Measurements from ENCODE around the gene GJB5. TPM values are rescaled to one million over a fixed set of nuclear protein-coding genes. Genes with fewer than 3 reads are reported as not detected.

The GJB5 gene
- total RNA-seq, 4 donors from 2014 or later = not detected

GRCh38 chr1:34778381-34778780 is 23.5 kb downstream of the GJB5 start:
- intact Hi-C loops (cut with DNase I) = no loop called here

GRCh38 chr1:34779005-34779404 is 24.2 kb downstream of the GJB5 start:
- H3K27ac ChIP-seq (replicated peaks in 1 of 4) = no peak overlapping the region
- H3K9me3 ChIP-seq = no peaks in the 10 kb centered on the region
- no peak overlapping the region for H3K4me3 ChIP-seq
- no peak for DNase-seq (ENCODE audit: extremely low spot score)
- peaks cover 9 to 15% (median 14%) of the 10 kb centered on the region in 4 donors for H3K4me1 ChIP-seq
- intact Hi-C loops (cut with DNase I) = no loop called here
- 66% methylated on average over 5 of the region's 5 CpGs for WGBS
- H3K36me3 ChIP-seq = no peaks in the 10 kb centered on the region
- TF ChIP-seq CTCF (IDR thresholded peaks at IDR 0.05) (no peak), POLR2A (IDR thresholded peaks at IDR 0.05; ENCODE audit: low read depth) (no peak), EP300 (IDR thresholded peaks at IDR 0.05) (no peak), POLR2AphosphoS5 (IDR thresholded peaks at IDR 0.05) (no peak)
- H3K27me3 ChIP-seq = peaks cover 0 to 76% (median 28%) of the 10 kb centered on the region in 4 donors

More at GRCh38 chr1:34778381-34778780, 23.5 kb downstream of the GJB5 start:
- Histone ChIP-seq H3K4me3 (no peak overlapping the region), H3K4me1 (peaks cover 9 to 15% (median 14%) of the 10 kb centered on the region in 4 donors), H3K36me3 (no peaks in the 10 kb centered on the region), H3K27me3 (peaks cover 0 to 74% (median 28%) of the 10 kb centered on the region in 4 donors), H3K9me3 (no peaks in the 10 kb centered on the region), H3K27ac (replicated peaks in 1 of 4) (no peak overlapping the region)
- no peak for DNase-seq (ENCODE audit: extremely low spot score)
- 80% methylated on average over 6 of the region's 6 CpGs for WGBS
- no peak for TF ChIP-seq EP300 (IDR thresholded peaks at IDR 0.05)
- TF ChIP-seq POLR2AphosphoS5 (IDR thresholded peaks at IDR 0.05) = no peak
- no peak for TF ChIP-seq POLR2A (IDR thresholded peaks at IDR 0.05; ENCODE audit: low read depth)
- TF ChIP-seq CTCF (IDR thresholded peaks at IDR 0.05) = no peak

DNA sequence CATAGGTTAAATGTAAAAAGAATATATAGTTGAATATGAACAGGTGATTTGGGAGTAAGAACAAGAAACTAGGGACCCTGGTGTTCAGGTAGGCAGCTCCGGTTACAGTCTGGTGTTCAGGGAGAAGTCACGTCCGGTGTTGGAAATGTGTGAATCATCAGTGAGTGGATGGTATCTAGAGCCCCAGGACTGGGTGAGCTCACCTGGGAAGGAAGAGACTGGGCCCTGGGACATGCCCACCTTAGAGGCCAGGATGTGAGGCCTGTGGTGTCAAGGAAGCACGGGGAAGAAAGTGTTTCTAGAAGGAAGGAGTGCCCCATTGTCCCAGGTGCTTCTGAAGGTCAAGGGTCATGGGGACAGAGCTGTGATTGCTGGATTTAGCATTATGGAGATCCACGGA is 24.7 kb downstream of the GJB5 start:
- Histone ChIP-seq H3K27me3 (peaks cover 0 to 72% (median 28%) of the 10 kb centered on the region in 4 donors), H3K27ac (replicated peaks in 1 of 4) (no peak overlapping the region), H3K4me3 (no peak overlapping the region), H3K9me3 (no peaks in the 10 kb centered on the region), H3K4me1 (peaks cover 9 to 15% (median 14%) of the 10 kb centered on the region in 4 donors), H3K36me3 (no peaks in the 10 kb centered on the region)
- no peak for TF ChIP-seq POLR2A (IDR thresholded peaks at IDR 0.05; ENCODE audit: low read depth)
- no peak for TF ChIP-seq EP300 (IDR thresholded peaks at IDR 0.05)
- TF ChIP-seq CTCF (IDR thresholded peaks at IDR 0.05) = no peak
- TF ChIP-seq POLR2AphosphoS5 (IDR thresholded peaks at IDR 0.05) = no peak
- intact Hi-C loops (cut with DNase I) = no loop called here
- no peak for DNase-seq (ENCODE audit: extremely low spot score)
- WGBS = 86% methylated on average over 5 of the region's 5 CpGs

- no peak overlapping the region for H3K4me3 ChIP-seq
- no peaks in the 10 kb centered on the region for H3K9me3 ChIP-seq
- no peaks in the 10 kb centered on the region for H3K36me3 ChIP-seq
- H3K4me1 ChIP-seq = peaks cover 9 to 15% (median 14%) of the 10 kb centered on the region in 4 donors
- 90% methylated on average over 5 of the region's 5 CpGs for WGBS
- intact Hi-C loops (cut with DNase I) = no loop called here
- DNase-seq (ENCODE audit: extremely low spot score) = no peak
- TF ChIP-seq POLR2A (IDR thresholded peaks at IDR 0.05; ENCODE audit: low read depth) = no peak
- no peak for TF ChIP-seq EP300 (IDR thresholded peaks at IDR 0.05)
- no peak for TF ChIP-seq CTCF (IDR thresholded peaks at IDR 0.05)
- TF ChIP-seq POLR2AphosphoS5 (IDR thresholded peaks at IDR 0.05) = no peak
- H3K27me3 ChIP-seq = peaks cover 0 to 71% (median 28%) of the 10 kb centered on the region in 4 donors
- H3K27ac ChIP-seq (replicated peaks in 1 of 4) = no peak overlapping the region
These were observed 25.1 kb downstream of the GJB5 start for GRCh38 chr1:34779962-34780361.

- Histone ChIP-seq H3K36me3 (no peaks in the 10 kb centered on the region), H3K4me1 (peaks cover 9 to 15% (median 14%) of the 10 kb centered on the region in 4 donors), H3K4me3 (no peak overlapping the region), H3K27me3 (peaks cover 0 to 71% (median 28%) of the 10 kb centered on the region in 4 donors), H3K27ac (replicated peaks in 1 of 4) (no peak overlapping the region), H3K9me3 (no peaks in the 10 kb centered on the region)
- no peak for TF ChIP-seq POLR2AphosphoS5 (IDR thresholded peaks at IDR 0.05)
- no peak for TF ChIP-seq POLR2A (IDR thresholded peaks at IDR 0.05; ENCODE audit: low read depth)
- no peak for TF ChIP-seq CTCF (IDR thresholded peaks at IDR 0.05)
- TF ChIP-seq EP300 (IDR thresholded peaks at IDR 0.05) = no peak
- no peak for DNase-seq (ENCODE audit: extremely low spot score)
- 100% methylated on average over 2 of the region's 2 CpGs for WGBS
- intact Hi-C loops (cut with DNase I) = no loop called here
These were observed 25.7 kb downstream of the GJB5 start for GRCh38 chr1:34780528-34780927.

Measured in esophagus muscularis mucosa (tissue), 4 donors.